Peyer's patch (tissue), 4 donors: ENCODE measurements around the gene TSPAN4.

ENCODE experiments used
- POLR2A ChIP-seq, 2 donors: fragments of 450-650 bp; IDR thresholded peaks; one replicate each; pipeline ENCODE4 v1.5.1; 2017; ENCODE audit warnings: antibody characterized with exemption in 2 of 2, mild to moderate bottlenecking in 2 of 2, moderate library complexity in 2 of 2
- TF ChIP-seq, protein P1 (sequence below), 6 experiments: fragments of 450-650 bp in 4 of 6; fragments of 200-600 bp in 2 of 6; sonication (generic) in 1 of 6; IDR thresholded peaks; one replicate each; pipeline ENCODE4 v1.5.1; 2017 to 2019; ENCODE audit warnings: antibody characterized with exemption in 6 of 6, mild to moderate bottlenecking in 3 of 6, moderate library complexity in 1 of 6

DNA sequence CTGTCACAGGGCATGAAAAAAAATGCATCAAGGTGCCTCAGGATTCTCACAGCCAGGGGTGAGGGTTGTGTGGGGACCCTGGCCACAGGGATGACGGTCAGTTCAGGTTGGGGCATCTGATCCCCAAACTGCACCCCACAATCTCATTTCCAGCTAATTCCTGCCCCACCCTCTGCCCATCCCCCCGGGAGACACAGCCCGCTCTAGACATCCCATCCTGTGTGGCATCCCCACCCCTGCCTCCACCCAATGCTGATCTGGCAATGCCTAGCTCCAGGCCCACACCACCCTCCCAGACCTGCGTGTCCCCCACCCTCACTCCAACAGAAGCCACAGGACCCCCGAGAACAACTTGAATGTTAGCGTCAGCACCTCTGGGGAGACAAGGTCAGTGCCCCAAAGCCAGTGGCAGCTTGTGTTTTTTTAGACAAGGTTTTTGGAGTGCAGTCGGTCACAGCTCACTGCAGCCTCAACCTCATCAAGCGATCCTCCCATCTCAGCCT, 25.3 kb downstream of the TSPAN4 start:
- TF ChIP-seq POLR2A (IDR thresholded peaks at IDR 0.05): no peak
- TF ChIP-seq, protein P1, sequence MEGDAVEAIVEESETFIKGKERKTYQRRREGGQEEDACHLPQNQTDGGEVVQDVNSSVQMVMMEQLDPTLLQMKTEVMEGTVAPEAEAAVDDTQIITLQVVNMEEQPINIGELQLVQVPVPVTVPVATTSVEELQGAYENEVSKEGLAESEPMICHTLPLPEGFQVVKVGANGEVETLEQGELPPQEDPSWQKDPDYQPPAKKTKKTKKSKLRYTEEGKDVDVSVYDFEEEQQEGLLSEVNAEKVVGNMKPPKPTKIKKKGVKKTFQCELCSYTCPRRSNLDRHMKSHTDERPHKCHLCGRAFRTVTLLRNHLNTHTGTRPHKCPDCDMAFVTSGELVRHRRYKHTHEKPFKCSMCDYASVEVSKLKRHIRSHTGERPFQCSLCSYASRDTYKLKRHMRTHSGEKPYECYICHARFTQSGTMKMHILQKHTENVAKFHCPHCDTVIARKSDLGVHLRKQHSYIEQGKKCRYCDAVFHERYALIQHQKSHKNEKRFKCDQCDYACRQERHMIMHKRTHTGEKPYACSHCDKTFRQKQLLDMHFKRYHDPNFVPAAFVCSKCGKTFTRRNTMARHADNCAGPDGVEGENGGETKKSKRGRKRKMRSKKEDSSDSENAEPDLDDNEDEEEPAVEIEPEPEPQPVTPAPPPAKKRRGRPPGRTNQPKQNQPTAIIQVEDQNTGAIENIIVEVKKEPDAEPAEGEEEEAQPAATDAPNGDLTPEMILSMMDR (IDR thresholded peaks at IDR 0.05): no peak
